ENCODE results near the gene GRK4.

DNA sequence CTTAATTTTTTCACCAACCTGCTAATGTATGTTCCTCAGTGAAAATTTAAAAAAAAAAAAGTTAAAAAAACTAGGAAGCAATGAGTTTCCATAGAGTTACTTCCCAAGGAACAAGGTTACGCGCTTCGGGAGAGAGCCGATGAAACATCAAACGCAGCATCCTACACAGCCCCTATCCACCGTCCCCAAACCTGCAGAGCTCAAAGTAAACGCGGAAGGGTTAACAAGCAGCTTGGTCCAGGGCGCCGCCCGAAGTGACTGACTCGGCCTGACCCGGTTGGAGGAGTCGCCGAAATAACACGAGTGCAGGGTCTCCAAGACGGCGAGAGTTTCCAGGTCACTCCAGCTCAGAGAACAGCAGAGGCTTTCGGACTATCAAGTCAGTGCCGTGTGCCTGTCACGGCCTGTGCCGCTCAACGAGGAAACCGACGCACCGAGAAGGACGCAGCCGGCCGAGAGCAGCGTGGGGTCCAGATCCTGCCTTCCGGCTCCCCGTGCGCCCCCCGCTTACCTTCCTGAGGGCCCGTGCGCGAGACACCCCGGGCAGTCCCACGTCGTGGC is 677 bp upstream of the GRK4 start:
- no peak for TF ChIP-seq CTCF (conservative IDR thresholded peaks at IDR 0.05; ENCODE audit: low read depth, low read length)
- TF ChIP-seq EZH2 (IDR thresholded peaks at IDR 0.05; ENCODE audit: low read length, unreplicated experiment) = no peak
- TF ChIP-seq EZH2phosphoT487 (IDR thresholded peaks at IDR 0.05; ENCODE audit: borderline replicate concordance, low read length) = no peak

Data from PC-3 (cell line).